H1 (cell line): ENCODE measurements around the gene PHC2. TPM values are rescaled to one million over a fixed set of nuclear protein-coding genes. Genes with fewer than 3 reads are reported as not detected.

Source experiments
- CTCF ChIA-PET: fragments of 300-600 bp; sonication (Branson Sonifier 250); formaldehyde crosslinking; loops from one replicate; lab custom pipeline; 2021; ENCODE audit not compliant: partially characterized antibody; lab: Charles Lee
- POLR2A ChIA-PET: fragments of 300-600 bp; sonication (Branson Sonifier 250); formaldehyde crosslinking; loops from one replicate; lab custom pipeline; 2021; ENCODE audit warnings: inconsistent platforms; ENCODE audit not compliant: partially characterized antibody; lab: Charles Lee
- DNase-seq, 2 experiments: peaks; one replicate each; pipeline versions ENCODE4 v3.0.0 to v3.0.0-alpha.2; 2010 to 2022; ENCODE audit warnings: low spot score in 2 of 2, low read depth in 1 of 2, mixed read lengths in 1 of 2
- FAIRE-seq: peaks from 2 replicates; lab custom pipeline; 2011; peaks lifted over from hg19 to GRCh38; lab: Jason Lieb, UNC
- H2AFZ ChIP-seq: 2 replicates; pipeline ENCODE4 v1.8.1; 2012; ENCODE audit warnings: low read length, inconsistent platforms
- H2AK5ac ChIP-seq: 2 replicates; pipeline ENCODE4 v1.6.1; 2013; ENCODE audit warnings: low read depth, low read length
- H2BK120ac ChIP-seq: replicated peaks from 2 replicates; pipeline ENCODE3; 2013; ENCODE audit warnings: low read depth, low read length, inconsistent platforms
- H2BK12ac ChIP-seq: 2 replicates; pipeline ENCODE4 v1.6.1; 2013; ENCODE audit warnings: low read depth, low read length
- H2BK15ac ChIP-seq: 2 replicates; pipeline ENCODE4 v1.6.1; 2013; ENCODE audit warnings: low read length
- H2BK20ac ChIP-seq: 2 replicates; pipeline ENCODE4 v1.6.1; 2013; ENCODE audit warnings: low read length
- H2BK5ac ChIP-seq: 2 replicates; pipeline ENCODE4 v1.6.1; 2013; ENCODE audit warnings: low read depth, low read length
- H3K14ac ChIP-seq: 2 replicates; pipeline ENCODE4 v1.6.1; 2013; ENCODE audit warnings: inconsistent platforms; ENCODE audit not compliant: insufficient read length
- H3K18ac ChIP-seq: 2 replicates; pipeline ENCODE4 v1.6.1; 2013; ENCODE audit warnings: low read length; ENCODE audit errors: extremely low read depth
- H3K23ac ChIP-seq: 2 replicates; pipeline ENCODE4 v1.6.1; 2013; ENCODE audit warnings: inconsistent platforms; ENCODE audit not compliant: insufficient read length
- H3K23me2 ChIP-seq: 2 replicates; pipeline ENCODE4 v1.6.1; 2013; ENCODE audit warnings: low read depth, low read length
- H3K27ac ChIP-seq: 2 replicates; pipeline ENCODE4 v1.6.1; 2011; ENCODE audit warnings: low read depth, low read length, inconsistent platforms
- H3K27me3 ChIP-seq, 4 experiments: replicated peaks in 1 of 4; 1 replicate in 1 of 4; 2 replicates in 3 of 4; pipeline versions ENCODE4 v1.6.1 to v1.8.1; 2011 to 2013; ENCODE audit warnings: low read length in 3 of 4, mild to moderate bottlenecking in 3 of 4, inconsistent platforms in 2 of 4, mixed read lengths in 2 of 4, moderate library complexity in 1 of 4; ENCODE audit not compliant: control insufficient read depth in 3 of 4, insufficient read depth in 3 of 4; ENCODE audit errors: extremely low read depth in 1 of 4
- H3K36me3 ChIP-seq, 4 experiments: 2 replicates each; pipeline versions ENCODE4 v1.6.1 to v1.8.1; 2011 to 2013; ENCODE audit warnings: mild to moderate bottlenecking in 4 of 4, low read length in 3 of 4, moderate library complexity in 2 of 4, control low read depth in 1 of 4, inconsistent platforms in 1 of 4; ENCODE audit not compliant: insufficient read depth in 4 of 4, control insufficient read depth in 2 of 4
- H3K4ac ChIP-seq: replicated peaks from 2 replicates; pipeline ENCODE3; 2013; ENCODE audit warnings: low read length, low read depth, mixed read lengths, inconsistent platforms; ENCODE audit not compliant: insufficient read length
- H3K4me1 ChIP-seq, 4 experiments: replicated peaks in 1 of 4; 1 replicate in 1 of 4; 2 replicates in 3 of 4; pipeline versions ENCODE4 v1.6.1 to v1.8.1; 2011 to 2013; ENCODE audit warnings: low read length in 3 of 4, inconsistent platforms in 2 of 4, mixed read lengths in 1 of 4; ENCODE audit not compliant: insufficient read depth in 4 of 4, control insufficient read depth in 3 of 4
- H3K4me2 ChIP-seq, 2 experiments: 2 replicates each; pipeline versions ENCODE4 v1.6.1 to v1.8.1; 2011 to 2013; ENCODE audit warnings: low read depth in 2 of 2, low read length in 2 of 2, control low read depth in 1 of 2, inconsistent platforms in 1 of 2, mild to moderate bottlenecking in 1 of 2; ENCODE audit not compliant: insufficient read depth in 1 of 2
- H3K4me3 ChIP-seq, 4 experiments: fragments of 200-600, 300-600 bp in 1 of 4; sonication (generic), shearing (Covaris generic), sonication (Bioruptor Twin) in 1 of 4; 2 replicates each; pipeline versions ENCODE4 v1.5.1 to v1.8.1; 2011 to 2016; ENCODE audit warnings: low read length in 4 of 4, low read depth in 3 of 4, control low read depth in 2 of 4, inconsistent platforms in 2 of 4, mild to moderate bottlenecking in 2 of 4, mixed read lengths in 1 of 4, moderate library complexity in 1 of 4; ENCODE audit not compliant: insufficient read depth in 2 of 4; ENCODE audit errors: extremely low read depth in 1 of 4
- H3K56ac ChIP-seq: replicated peaks from 2 replicates; pipeline ENCODE3; 2013; ENCODE audit warnings: low read depth, mild to moderate bottlenecking, mixed read lengths, low read length, inconsistent platforms; ENCODE audit not compliant: insufficient read length
- H3K79me1 ChIP-seq: 2 replicates; pipeline ENCODE4 v1.6.1; 2013; ENCODE audit warnings: low read depth, low read length, control low read depth
- H3K79me2 ChIP-seq, 2 experiments: 2 replicates each; pipeline versions ENCODE4 v1.6.1 to v1.8.1; 2012 to 2013; ENCODE audit warnings: low read length in 2 of 2, mild to moderate bottlenecking in 2 of 2, inconsistent platforms in 1 of 2; ENCODE audit not compliant: insufficient read depth in 2 of 2, control insufficient read depth in 1 of 2
- H3K9ac ChIP-seq, 4 experiments: replicated peaks in 1 of 4; 1 replicate in 1 of 4; 2 replicates in 3 of 4; pipeline versions ENCODE4 v1.6.1 to v1.8.1; 2011 to 2013; ENCODE audit warnings: low read depth in 3 of 4, low read length in 3 of 4, control low read depth in 2 of 4, mild to moderate bottlenecking in 2 of 4, moderate library complexity in 2 of 4, inconsistent platforms in 1 of 4; ENCODE audit errors: extremely low read depth in 1 of 4
- H3K9me3 ChIP-seq, 2 experiments: 2 replicates each; pipeline versions ENCODE4 v1.6.1 to v1.8.1; 2012 to 2013; ENCODE audit warnings: mild to moderate bottlenecking in 2 of 2, moderate library complexity in 2 of 2, control low read depth in 1 of 2, inconsistent platforms in 1 of 2, low read depth in 1 of 2, low read length in 1 of 2, mixed read lengths in 1 of 2; ENCODE audit not compliant: insufficient read depth in 2 of 2
- H4K20me1 ChIP-seq, 2 experiments: replicated peaks in 1 of 2; 2 replicates each; pipeline versions ENCODE3 to v1.8.1; 2011 to 2013; ENCODE audit warnings: inconsistent platforms in 2 of 2, low read length in 2 of 2, mild to moderate bottlenecking in 1 of 2; ENCODE audit not compliant: insufficient read depth in 2 of 2, control insufficient read depth in 1 of 2
- H4K5ac ChIP-seq: 2 replicates; pipeline ENCODE4 v1.6.1; 2013; ENCODE audit warnings: low read length, low read depth, mixed read lengths, inconsistent platforms; ENCODE audit not compliant: insufficient read length
- H4K8ac ChIP-seq: 2 replicates; pipeline ENCODE4 v1.8.0; 2013; ENCODE audit warnings: mild to moderate bottlenecking, moderate library complexity, low read length, inconsistent platforms; ENCODE audit not compliant: insufficient read depth; ENCODE audit errors: extremely low read depth
- H4K91ac ChIP-seq: replicated peaks from 2 replicates; pipeline ENCODE3; 2013; ENCODE audit warnings: low read length, mixed read lengths, inconsistent platforms; ENCODE audit not compliant: insufficient read length
- CBX5 ChIP-seq: fragments of 300-800, 300-1000 bp; sonication (generic); IDR thresholded peaks from 2 replicates; pipeline ENCODE4 v1.7.1; 2016; ENCODE audit warnings: antibody characterized with exemption, low read length, low read depth
- CHD1 ChIP-seq: IDR thresholded peaks from 2 replicates; pipeline ENCODE4 v1.6.1; 2012; ENCODE audit warnings: low read depth, low read length, improper control_type of control experiment
- CHD2 ChIP-seq: IDR thresholded peaks from 2 replicates; pipeline ENCODE4 v1.6.1; 2012; ENCODE audit warnings: low read length, improper control_type of control experiment
- CTCF ChIP-seq, 3 experiments: IDR thresholded peaks; 1 replicate in 2 of 3; 2 replicates in 1 of 3; pipeline versions ENCODE4 v1.5.1 to v1.6.1; 2011; ENCODE audit warnings: low read length in 3 of 3, mild to moderate bottlenecking in 3 of 3, inconsistent platforms in 2 of 3, low read depth in 1 of 3, moderate library complexity in 1 of 3; ENCODE audit not compliant: insufficient read depth in 1 of 3; ENCODE audit errors: control extremely low read depth in 1 of 3
- HDAC6 ChIP-seq: IDR thresholded peaks from one replicate; pipeline ENCODE4 v1.7.1; 2012; ENCODE audit warnings: low read depth, mild to moderate bottlenecking, inconsistent platforms, low read length, moderate library complexity
- NRF1 ChIP-seq: IDR thresholded peaks from 2 replicates; pipeline ENCODE4 v1.6.1; 2011; ENCODE audit warnings: mild to moderate bottlenecking, low read depth, low read length, improper control_type of control experiment
- RBBP5 ChIP-seq: IDR thresholded peaks from 2 replicates; pipeline ENCODE4 v1.7.1; 2012; ENCODE audit warnings: low read depth, mild to moderate bottlenecking, inconsistent platforms, low read length, moderate library complexity, borderline replicate concordance
- SAP30 ChIP-seq: fragments of 300-600 bp; sonication (generic); IDR thresholded peaks from 2 replicates; pipeline ENCODE4 v1.7.1; 2012; ENCODE audit warnings: low read length, moderate library complexity, mild to moderate bottlenecking, inconsistent platforms; ENCODE audit not compliant: insufficient read depth, insufficient replicate concordance
- TBP ChIP-seq: IDR thresholded peaks from 2 replicates; pipeline ENCODE4 v1.6.1; 2011; ENCODE audit warnings: low read depth, low read length, improper control_type of control experiment
- USF2 ChIP-seq: IDR thresholded peaks from 2 replicates; pipeline ENCODE4 v1.6.1; 2011; ENCODE audit warnings: low read length, improper control_type of control experiment
- WGBS, 2 experiments: shearing (Covaris generic) in 1 of 2; methylation state at CpG; one replicate each; pipeline versions ENCODE4 v1.1.6 to v1.1.7; 2013 to 2015; ENCODE audit warnings: low lambda C conversion rate in 2 of 2, mixed read lengths in 2 of 2, inconsistent platforms in 1 of 2, low coverage in 1 of 2, missing lambda C conversion rate in 1 of 2; ENCODE audit not compliant: insufficient replicate concordance in 2 of 2, insufficient coverage in 1 of 2, insufficient read length in 1 of 2; ENCODE audit errors: extremely low coverage in 1 of 2, missing lambda C conversion rate in 1 of 2; 5-methylcytosine and 5-hydroxymethylcytosine counted together
- polyA plus RNA-seq, 7 experiments: library from polyadenylated mRNA; depleted of rRNA in 3 of 7; stranded (reverse) in 5 of 7; unstranded in 2 of 7; fragments of >200 nt in 5 of 7; fragments of 200-250 nt in 2 of 7; gene quantifications; 1 replicate in 5 of 7; 2 replicates in 1 of 7; 4 replicates in 1 of 7; pipeline versions ENCODE4 v1.2.1 to v1.2.3, GENCODE V29; 2011 to 2013; ENCODE audit warnings: missing spikeins in 2 of 7, mixed read lengths in 2 of 7
- total RNA-seq: library from RNA; stranded (reverse); fragmentation: NEBNext Ultra II Directional; extraction: Animal tissue kit (Norgen Biotek cat#: 25700); gene quantifications from 2 replicates; pipeline ENCODE4 v1.2.1, GENCODE V29; 2021

The PHC2 gene
- total and polyA plus RNA-seq, 2 of the 8 experiments (the other 6 are each of a cell fraction or from before 2014, with no cell fraction given) = 5.6 to 14.2 TPM

GRCh38 chr1:33328817-33329216, 102.1 kb downstream of the PHC2 start:
- ChIA-PET POLR2A (interaction anchor here (0.7 to 2.2 kb wide), 2 partner anchors 10 to 33 kb away, joined by 3 to 10 read pairs; no protein-coding TSS in a partner anchor), CTCF (interaction anchor here (0.6 to 5.0 kb wide), 7 partner anchors 10 to 126 kb away, joined by 3 to 36 read pairs (median 4); no protein-coding TSS in a partner anchor)
- Histone ChIP-seq H2BK20ac (no peak overlapping the region), H3K14ac (no peak overlapping the region), H3K27me3 (no peaks in the 10 kb centered on the region), H3K36me3 (peaks cover 0 to 14% (median 7%) of the 10 kb centered on the region in 4 experiments; a peak in 5 of 8 replicates), H2BK5ac (no peak overlapping the region), H2AK5ac (no peak overlapping the region), H3K56ac (no peak overlapping the region), H2BK15ac (no peak overlapping the region), H4K8ac (no peak overlapping the region), H2AFZ (no peak overlapping the region), H2BK120ac (no peak overlapping the region), H3K4me1 (0 out of 7 replicates have a peak, but pooled peaks cover 0 to 3% (median 0%) of the 10 kb centered on the region in 4 experiments), H3K18ac (no peak overlapping the region), H3K79me2 (no peaks in the 10 kb centered on the region), H3K4ac (no peak overlapping the region), H3K9me3 (no peaks in the 10 kb centered on the region), H3K23me2 (no peaks in the 10 kb centered on the region), H3K4me3 (no peak overlapping the region), H4K20me1 (peaks cover 0 to 6% of the 10 kb centered on the region in 2 experiments), H4K91ac (no peak overlapping the region), H3K27ac (no peak overlapping the region), H3K4me2 (no peak overlapping the region), H3K9ac (no peak overlapping the region), H4K5ac (no peak overlapping the region), H2BK12ac (no peak overlapping the region), H3K79me1 (no peaks in the 10 kb centered on the region), H3K23ac (no peak overlapping the region)
- 91% methylated on average over 12 of the region's 12 CpGs; no CpG with 5 or more reads in 1 of the 2 experiments for WGBS, 2 experiments
- FAIRE-seq (no peak), DNase-seq (no peak)
- TF ChIP-seq TBP (no peak), CTCF (IDR thresholded peaks at IDR 0.05; ENCODE audit: control extremely low read depth in 1 of 3, insufficient read depth in 1 of 3, low read depth in 1 of 3, low read length in 3 of 3) (no peak), USF2 (no peak), CBX5 (no peak), SAP30 (no peak), CHD1 (no peak), HDAC6 (no peak), CHD2 (no peak), RBBP5 (no peak), NRF1 (no peak)
